ENCODE measurements around the gene SLAMF1.
"Not testable (repeated sequence)": the region's sequence is repeated elsewhere in the genome, so short reads cannot be mapped to it uniquely, and the experiment has no call there.

SLAMF1 gene

GRCh38 chr1:160638540-160638857, 8.3 kb downstream of the SLAMF1 start:
- no peak for DNase-seq

- DNase-seq, result no peak
These were observed 8.9 kb downstream of the SLAMF1 start for GRCh38 chr1:160637821-160638539.

GRCh38 chr1:160637065-160637464, 9.8 kb downstream of the SLAMF1 start:
- no peak for DNase-seq

GRCh38 chr1:160636547-160636946, 10.3 kb downstream of the SLAMF1 start:
- DNase-seq, result no peak

- no peak for DNase-seq
These were observed 10.8 kb downstream of the SLAMF1 start for GRCh38 chr1:160636076-160636475.

GRCh38 chr1:160634543-160635491, 12.0 kb downstream of the SLAMF1 start:
- no peak for DNase-seq

GRCh38 chr1:160633330-160633903, 13.4 kb downstream of the SLAMF1 start:
- no peak for DNase-seq

GRCh38 chr1:160631983-160632625, 14.7 kb downstream of the SLAMF1 start:
- DNase-seq, result no peak

- no peak for DNase-seq
These were observed 16.1 kb downstream of the SLAMF1 start for GRCh38 chr1:160630523-160631451.

- no peak for DNase-seq
These were observed 17.3 kb downstream of the SLAMF1 start for GRCh38 chr1:160629286-160630210.

GRCh38 chr1:160628799-160629263, 18.0 kb downstream of the SLAMF1 start:
- no peak for DNase-seq

- not testable (repeated sequence) for DNase-seq
These were observed 19.1 kb downstream of the SLAMF1 start for GRCh38 chr1:160627677-160628289.

GRCh38 chr1:160626509-160627342, 20.1 kb downstream of the SLAMF1 start:
- DNase-seq, result no peak

- no peak for DNase-seq
These were observed 20.9 kb downstream of the SLAMF1 start for GRCh38 chr1:160625725-160626498.

GRCh38 chr1:160625321-160625720, 21.5 kb downstream of the SLAMF1 start:
- DNase-seq, result no peak

- DNase-seq, result no peak
These were observed 22.4 kb downstream of the SLAMF1 start for GRCh38 chr1:160624464-160624863.

- no peak for DNase-seq
These were observed 23.0 kb downstream of the SLAMF1 start for GRCh38 chr1:160623862-160624261.

GRCh38 chr1:160623227-160623633, 23.6 kb downstream of the SLAMF1 start:
- DNase-seq, result no peak

All from activated gamma-delta T cell (primary cell).